ENCODE results near the gene PECR. TPM values are rescaled to one million over a fixed set of nuclear protein-coding genes. Genes with fewer than 3 reads are reported as not detected.
"Not testable (repeated sequence)": the region's sequence is repeated elsewhere in the genome, so short reads cannot be mapped to it uniquely, and the experiment has no call there.

PECR gene
- polyA plus RNA-seq, 3 donors: 6.1 to 58.6 (median 20.0) TPM

DNA sequence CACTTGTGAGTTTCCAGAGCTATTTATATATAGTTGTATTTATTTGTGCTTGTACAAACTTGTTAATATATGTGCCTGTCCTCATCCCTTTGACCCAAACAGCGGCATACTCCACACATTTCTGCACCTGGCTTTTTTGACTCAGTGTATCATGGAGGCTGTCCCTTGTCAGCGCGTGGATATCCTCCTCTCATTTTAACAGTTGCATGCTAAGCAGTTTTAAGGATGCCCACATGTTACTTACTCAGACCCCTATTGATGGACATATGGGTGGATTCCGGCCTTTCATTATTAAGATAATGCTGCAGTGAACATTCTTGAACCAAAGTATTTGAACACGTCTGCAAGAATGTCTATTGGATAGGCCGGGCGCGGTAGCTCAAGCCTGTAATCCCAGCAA is 67.6 kb downstream of the PECR start:
- no peak overlapping the region for H3K27ac ChIP-seq (ENCODE audit: low read depth, low read length)
- 83 to 92% (median 91%) methylated on average over 8 of the region's 8 CpGs for WGBS, 3 donors

DNA sequence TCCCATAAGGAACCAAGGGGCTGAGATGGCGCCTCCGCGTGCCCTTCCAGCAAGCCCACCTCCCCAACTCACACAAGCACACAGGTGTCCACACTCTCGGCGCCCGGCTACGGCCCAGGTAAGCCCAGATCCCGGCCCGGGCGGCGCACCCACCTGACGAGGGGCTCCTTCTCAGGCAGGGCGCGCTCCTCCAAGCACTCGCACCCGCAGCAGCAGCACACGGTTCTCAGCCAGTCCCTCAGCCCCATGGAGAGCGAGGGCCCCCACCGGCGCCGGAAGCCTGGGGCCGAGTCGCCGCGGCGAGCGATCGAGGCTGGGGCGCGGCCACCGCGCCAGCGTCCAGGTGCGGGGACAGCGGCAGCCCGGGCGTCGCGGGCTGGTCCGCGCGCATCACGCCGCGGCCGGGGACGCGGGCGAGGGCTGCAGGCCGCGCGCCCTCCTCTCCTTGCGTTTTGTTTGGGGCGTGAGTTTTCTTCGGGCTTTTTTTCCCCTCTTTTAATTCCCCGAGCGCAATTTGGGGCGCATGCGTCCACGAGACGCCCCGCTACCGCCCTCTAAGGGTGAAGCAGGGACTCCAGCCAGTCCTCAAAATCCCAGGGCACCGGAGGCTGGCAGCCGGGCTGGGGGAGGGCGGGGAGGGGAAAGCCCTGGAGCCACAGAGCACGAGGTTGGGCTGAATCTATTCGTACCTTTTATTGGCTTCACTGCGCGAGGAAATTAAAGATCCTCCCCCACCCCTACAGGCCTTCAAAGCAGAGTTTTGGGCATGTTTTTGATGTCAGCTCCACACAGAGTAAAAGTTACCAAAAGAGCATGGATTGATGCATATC is 68.3 kb downstream of the PECR start, which contains the start of gene MREG:
TSS of gene MREG (minus strand) at position 472 of the 830 bp plus-strand sequence. CDS start at position 248, 224 bp downstream.
- no peak within 1 kb of the TSS for H3K27ac ChIP-seq (ENCODE audit: low read depth, low read length)
- WGBS, 3 donors: 0 to 1% (median 0%) methylated on average over 55 to 70 of the region's 70 CpGs

DNA sequence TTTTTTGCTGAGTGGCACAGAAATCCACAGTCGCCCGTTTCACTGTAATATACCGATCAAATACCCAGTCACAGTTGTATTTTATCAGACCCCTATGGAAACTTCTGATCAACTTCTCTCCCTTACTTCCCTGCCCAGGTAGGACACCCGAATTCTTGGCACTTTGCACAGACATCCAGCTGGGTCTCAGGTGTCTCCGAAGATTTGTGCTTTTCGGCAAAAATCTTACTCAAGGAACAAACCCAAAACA is 68.9 kb downstream of the PECR start:
- 7 to 11% (median 7%) methylated on average over 6 of the region's 6 CpGs for WGBS, 3 donors
- no peak overlapping the region for H3K27ac ChIP-seq (ENCODE audit: low read depth, low read length)

DNA sequence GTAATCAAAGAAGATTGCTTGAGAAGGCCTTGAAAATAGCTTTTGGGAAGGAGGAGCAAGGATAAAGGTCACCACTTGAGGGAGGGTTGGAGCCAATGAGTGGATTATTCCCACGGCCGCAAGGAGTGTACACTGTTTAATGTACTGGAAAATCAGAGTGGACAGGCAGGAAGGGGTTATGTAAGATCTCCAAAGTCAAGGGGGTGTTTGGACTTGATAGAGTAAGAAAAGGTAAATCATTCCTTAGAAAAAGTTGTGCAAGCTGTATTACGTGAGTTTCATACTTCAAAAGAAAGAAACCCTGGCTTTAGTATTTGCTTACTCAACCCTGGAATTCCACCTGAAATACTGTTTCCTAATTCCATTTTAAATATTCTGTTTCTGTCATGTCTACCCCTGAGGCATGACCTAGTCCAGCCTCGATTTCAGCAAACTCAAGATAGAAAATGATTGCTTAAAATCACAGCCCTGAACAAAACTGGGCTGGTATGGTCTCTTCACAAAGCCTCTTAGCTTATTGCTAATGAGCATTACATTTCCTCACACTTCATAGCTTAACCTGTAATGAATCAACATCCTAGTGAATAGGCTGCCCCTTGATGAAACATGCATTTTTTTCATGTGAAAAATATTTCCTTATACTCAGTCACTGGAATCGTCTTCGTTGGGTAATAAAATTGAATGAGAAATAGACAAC is 69.3 kb downstream of the PECR start:
- no peak overlapping the region for H3K27ac ChIP-seq (ENCODE audit: low read depth, low read length)
- WGBS, 3 donors: 15 to 25% (median 20%) methylated on average over 6 of the region's 6 CpGs

- WGBS, 3 donors: 93 to 98% (median 96%) methylated on average over 2 of the region's 2 CpGs
- H3K27ac ChIP-seq (ENCODE audit: low read depth, low read length): not testable (repeated sequence)
These were observed 72.4 kb downstream of the PECR start for GRCh38 chr2:216009215-216009614.

DNA sequence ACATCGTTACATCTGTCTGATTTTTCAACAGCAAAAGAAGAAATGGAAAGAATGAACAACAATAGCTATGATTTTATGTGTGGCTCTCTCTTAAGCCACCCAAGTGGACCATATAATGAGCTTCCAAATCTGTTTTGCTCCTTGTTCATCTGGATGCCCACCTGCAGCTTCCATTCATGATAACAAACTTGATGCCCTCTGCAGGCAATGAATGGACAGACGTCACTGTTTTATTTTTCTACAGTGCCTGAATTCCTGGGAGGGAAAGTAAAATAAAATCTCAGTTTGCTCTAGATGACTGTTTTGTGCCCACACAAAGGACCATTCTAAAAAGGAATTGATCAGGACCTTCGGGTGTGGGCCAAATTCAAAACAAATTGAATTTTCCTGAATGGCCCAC is 73.2 kb downstream of the PECR start:
- 86 to 97% (median 92%) methylated on average over 3 of the region's 3 CpGs for WGBS, 3 donors
- H3K27ac ChIP-seq (ENCODE audit: low read depth, low read length): no peak overlapping the region

- no peak overlapping the region for H3K27ac ChIP-seq (ENCODE audit: low read depth, low read length)
- 24 to 69% (median 28%) methylated on average over 10 of the region's 10 CpGs for WGBS, 3 donors
These were observed 75.4 kb downstream of the PECR start for GRCh38 chr2:216006164-216006663.

DNA sequence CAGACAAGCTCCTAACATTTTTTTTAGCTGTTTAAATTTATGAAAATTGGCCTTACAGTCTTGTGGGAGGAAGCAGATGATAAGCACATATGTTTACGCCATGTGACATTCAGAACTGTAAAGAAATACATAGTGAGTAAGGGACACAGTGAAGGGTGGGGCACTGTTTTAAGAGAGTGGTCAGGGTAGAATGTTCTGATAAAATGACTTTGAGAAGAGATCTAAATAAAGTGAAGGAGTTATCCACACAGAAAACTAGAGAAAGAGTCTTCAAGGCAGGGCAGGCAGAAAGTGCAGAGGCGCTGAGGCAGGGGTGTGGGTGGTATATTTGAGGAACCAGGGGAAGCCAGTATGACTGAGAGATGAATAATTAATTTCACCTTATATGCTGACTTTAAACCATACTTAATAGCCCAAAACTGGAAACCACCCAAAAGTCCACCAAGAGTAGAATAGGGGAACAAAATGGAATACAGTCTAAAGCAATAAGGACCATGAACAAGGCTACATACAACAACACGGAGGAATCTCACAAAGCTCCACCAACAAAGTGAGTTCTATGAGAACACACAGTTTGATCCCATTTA is 76.8 kb downstream of the PECR start:
- H3K27ac ChIP-seq (ENCODE audit: low read depth, low read length): no peak overlapping the region
- WGBS, 3 donors: 81 to 91% (median 85%) methylated on average over 3 of the region's 3 CpGs

DNA sequence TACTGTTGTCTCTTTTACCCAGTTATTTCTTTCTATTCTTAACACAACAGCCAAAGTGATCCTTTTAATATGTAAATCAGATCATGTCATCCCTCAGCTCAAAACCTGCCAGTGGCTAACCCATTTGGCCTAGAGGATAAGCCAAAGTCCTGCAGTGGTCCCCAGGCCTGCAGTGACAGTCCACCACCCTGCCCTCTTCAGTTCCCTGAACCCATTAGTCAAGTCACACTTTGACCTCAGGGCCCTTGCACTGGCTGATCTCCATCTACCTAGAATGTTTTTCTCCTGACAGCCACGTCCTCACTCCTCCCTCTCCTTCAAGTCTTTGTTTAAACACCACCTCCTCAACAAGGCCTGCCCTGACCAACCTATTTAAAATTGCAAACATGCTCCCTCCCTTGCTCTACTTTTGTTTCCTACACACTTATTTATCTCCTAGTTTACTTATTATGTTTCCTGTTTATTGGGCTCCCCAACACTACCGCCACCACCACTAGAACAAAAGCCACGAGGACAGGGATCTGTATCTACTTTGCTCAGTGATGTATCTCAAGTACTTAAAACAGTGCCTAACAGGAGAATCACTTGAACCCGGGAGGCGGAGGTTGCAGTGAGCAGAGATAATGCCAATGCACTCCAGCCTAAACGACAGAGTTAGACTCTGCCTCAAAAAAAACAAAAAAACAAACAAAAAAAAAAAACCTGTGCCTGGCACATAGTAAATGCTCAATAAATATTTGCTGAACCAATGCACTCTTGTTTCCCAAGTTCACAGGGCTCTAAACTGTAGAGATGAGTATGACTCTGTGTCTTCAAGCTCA is 77.5 kb downstream of the PECR start:
- WGBS, 3 donors: 88 to 92% (median 91%) methylated on average over 6 of the region's 6 CpGs
- H3K27ac ChIP-seq (ENCODE audit: low read depth, low read length): no peak overlapping the region

DNA sequence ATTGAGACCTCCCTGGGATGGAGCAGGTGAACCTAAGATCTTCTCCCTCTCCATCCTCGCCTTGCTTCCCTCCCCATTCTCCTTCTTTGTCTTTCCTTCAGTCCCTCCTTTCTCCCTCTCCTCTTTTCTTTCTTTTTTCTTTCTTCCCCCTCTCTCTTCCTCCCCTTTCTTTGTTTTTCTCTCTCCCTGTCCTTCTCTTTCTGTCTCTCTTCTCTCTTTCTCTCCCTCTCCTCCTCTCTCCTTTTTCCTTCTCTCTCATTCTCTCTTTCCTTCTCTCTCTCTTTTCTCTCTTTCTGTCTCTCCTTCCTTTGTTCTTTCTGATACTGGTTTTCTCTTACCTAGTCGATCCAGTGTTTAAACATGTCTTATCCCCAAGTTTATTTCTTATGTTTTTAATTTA is 78.9 kb downstream of the PECR start:
- WGBS, 3 donors: 88 to 95% (median 91%) methylated on average over 2 of the region's 2 CpGs
- no peak overlapping the region for H3K27ac ChIP-seq (ENCODE audit: low read depth, low read length)

DNA sequence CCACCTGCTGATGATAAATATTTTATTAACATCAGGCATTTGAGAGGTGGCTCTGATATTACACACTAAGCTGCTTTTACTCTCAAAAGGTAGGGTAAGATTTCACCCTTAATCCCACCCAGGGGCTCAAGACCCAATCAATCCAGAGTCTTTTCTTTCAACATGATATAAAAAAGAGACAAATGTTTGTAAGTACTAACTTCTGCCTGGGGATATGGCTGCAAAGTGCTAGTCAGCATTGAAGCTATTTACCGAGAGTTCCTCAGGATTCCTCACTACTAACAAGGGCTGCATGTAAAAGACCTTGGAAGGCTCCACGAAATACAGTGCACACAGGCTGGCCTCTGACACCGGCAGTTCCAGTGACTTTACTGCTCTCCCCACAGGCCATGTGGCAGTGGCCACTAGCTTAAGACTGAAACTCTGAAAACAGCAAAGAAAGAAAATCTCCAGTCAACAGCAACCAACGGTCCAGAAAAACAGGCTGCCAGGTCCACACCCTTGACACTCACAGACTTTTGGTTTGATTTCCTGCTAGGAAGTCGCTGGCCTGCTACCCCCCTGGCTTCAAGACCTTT is 79.4 kb downstream of the PECR start:
- WGBS, 3 donors: 39 to 65% (median 40%) methylated on average over 5 of the region's 5 CpGs
- no peak overlapping the region for H3K27ac ChIP-seq (ENCODE audit: low read depth, low read length)

GRCh38 chr2:216001216-216002100 is 80.2 kb downstream of the PECR start:
- 54 to 75% (median 58%) methylated on average over 9 of the region's 9 CpGs for WGBS, 3 donors
- no peak overlapping the region for H3K27ac ChIP-seq (ENCODE audit: low read depth, low read length)

GRCh38 chr2:215998636-215999035 is 83.0 kb downstream of the PECR start:
- 70 to 72% (median 71%) methylated on average over 2 of the region's 2 CpGs for WGBS, 3 donors
- no peak overlapping the region for H3K27ac ChIP-seq (ENCODE audit: low read depth, low read length)

- H3K27ac ChIP-seq (ENCODE audit: low read depth, low read length): no peak overlapping the region
- WGBS, 3 donors: 95 to 97% (median 96%) methylated on average over 1 of the region's 1 CpG
These were observed 84.4 kb downstream of the PECR start for GRCh38 chr2:215997219-215997618.

DNA sequence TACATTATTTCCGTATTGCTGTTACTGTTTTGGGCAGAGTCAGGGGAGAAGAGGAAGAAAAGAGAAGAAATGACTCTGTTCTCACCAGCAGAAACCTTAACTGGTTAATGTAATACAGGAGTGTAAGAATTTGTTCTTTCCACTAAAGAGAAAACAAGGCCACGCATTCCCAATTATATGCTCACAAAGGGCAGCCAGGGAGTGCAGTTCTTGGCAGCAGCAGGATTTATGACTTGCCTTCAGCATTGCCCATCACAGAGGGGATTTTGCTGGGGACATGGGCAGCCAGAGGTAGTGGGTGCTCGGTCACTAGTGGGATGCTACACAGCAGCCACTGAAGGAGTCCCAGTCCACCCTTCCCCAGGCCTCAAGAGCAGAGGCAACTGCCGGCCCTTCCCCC is 86.7 kb downstream of the PECR start:
- no peak overlapping the region for H3K27ac ChIP-seq (ENCODE audit: low read depth, low read length)
- WGBS, 3 donors: 85 to 88% (median 87%) methylated on average over 4 of the region's 4 CpGs

- H3K27ac ChIP-seq (ENCODE audit: low read depth, low read length): not testable (repeated sequence)
- 85 to 90% (median 87%) methylated on average over 4 to 5 of the region's 5 CpGs for WGBS, 3 donors
These were observed 92.9 kb downstream of the PECR start for GRCh38 chr2:215988556-215989207.

Measured in adipose tissue (tissue), 3 donors.